Suprapubic skin (tissue), 3 donors: ENCODE data around the gene PI4K2B.

Source experiments
- CTCF ChIP-seq, 2 donors: fragments of 200-600 bp in 1 of 2; fragments of 450-650 bp in 1 of 2; sonication (generic) in 1 of 2; IDR thresholded peaks; one replicate each; pipeline ENCODE4 v1.5.1; 2016 to 2019; ENCODE audit warnings: antibody characterized with exemption in 2 of 2, mild to moderate bottlenecking in 1 of 2, moderate library complexity in 1 of 2
- POLR2A ChIP-seq, 2 donors: fragments of 450-650 bp; IDR thresholded peaks; one replicate each; pipeline ENCODE4 v1.6.1; 2017; ENCODE audit warnings: antibody characterized with exemption in 2 of 2, mild to moderate bottlenecking in 2 of 2, moderate library complexity in 2 of 2

GRCh38 chr4:25223802-25224375 lies 9.9 kb upstream of the PI4K2B start:
- no peak for TF ChIP-seq POLR2A (IDR thresholded peaks at IDR 0.05)
- TF ChIP-seq CTCF (IDR thresholded peaks at IDR 0.05), result no peak
